Epithelial cell of esophagus (primary cell): ENCODE data around the gene HOXC12.
A peak's percentile ranks its signal among the peaks of the same experiment; 100 is the strongest.

Experiments
- DNase-seq: peaks from one replicate; pipeline ENCODE4 v3.0.0; 2010; ENCODE audit warnings: low read depth
- H3K4me3 ChIP-seq: 2 replicates; pipeline ENCODE4 v1.5.1; 2011; ENCODE audit warnings: mild to moderate bottlenecking, low read length, control low read depth
- CTCF ChIP-seq: IDR thresholded peaks from 2 replicates; pipeline ENCODE4 v1.5.1; 2011; ENCODE audit warnings: low read depth, mild to moderate bottlenecking, low read length, control low read depth, inconsistent platforms; ENCODE audit not compliant: insufficient read depth; ENCODE audit errors: missing control alignments

HOXC12 gene

GRCh38 chr12:53937099-53937498 is 17.6 kb upstream of the HOXC12 start:
- DNase-seq = no peak
- TF ChIP-seq CTCF = no peak

GRCh38 chr12:53937596-53938325 is 16.9 kb upstream of the HOXC12 start:
- no peak overlapping the region for H3K4me3 ChIP-seq
- TF ChIP-seq CTCF = no peak
- DNase-seq = no peak

More at GRCh38 chr12:53937099-53937498, 17.6 kb upstream of the HOXC12 start:
- no peak overlapping the region for H3K4me3 ChIP-seq

- peak; percentile 70 for DNase-seq
- TF ChIP-seq CTCF = no peak
- H3K4me3 ChIP-seq = no peak within 1 kb of the TSS
These were observed 16.2 kb upstream of the HOXC12 start, which contains the start of gene HOXC13 for GRCh38 chr12:53938326-53939140. TSS of gene HOXC13 (plus strand) at chr12:53938831. CDS start at chr12:53938907, 76 bp downstream.

- no peak for TF ChIP-seq CTCF
- peak; percentile 88 for DNase-seq
- H3K4me3 ChIP-seq = no peak overlapping the region
These were observed 15.3 kb upstream of the HOXC12 start for GRCh38 chr12:53939141-53940108.

- no peak overlapping the region for H3K4me3 ChIP-seq
- no peak for TF ChIP-seq CTCF
These were observed 14.2 kb upstream of the HOXC12 start for GRCh38 chr12:53940443-53941014.

GRCh38 chr12:53941187-53941586 is 13.5 kb upstream of the HOXC12 start:
- H3K4me3 ChIP-seq = no peak overlapping the region
- no peak for TF ChIP-seq CTCF
- DNase-seq = no peak

More at GRCh38 chr12:53940443-53941014, 14.2 kb upstream of the HOXC12 start:
- DNase-seq = no peak
